Effector memory CD4-positive, alpha-beta T cell (primary cell): Measurements from ENCODE around the gene CDH12.
"Not testable (repeated sequence)": the region's sequence is repeated elsewhere in the genome, so short reads cannot be mapped to it uniquely, and the experiment has no call there.

ENCODE experiments used
- DNase-seq, 3 donors: peaks; one replicate each; pipeline ENCODE4 v3.0.0-alpha.2; 2020
- H3K27ac ChIP-seq: 2 replicates; pipeline ENCODE4 v1.7.0; 2013; ENCODE audit warnings: mild to moderate bottlenecking, low read length, moderate library complexity; ENCODE audit not compliant: insufficient read depth, poor library complexity, severe bottlenecking
- H3K27me3 ChIP-seq: replicated peaks from 2 replicates; pipeline ENCODE4 v1.7.0; 2013; ENCODE audit warnings: mild to moderate bottlenecking, low read length; ENCODE audit not compliant: insufficient read depth, control insufficient read depth, poor library complexity, severe bottlenecking
- H3K36me3 ChIP-seq: 2 replicates; pipeline ENCODE4 v1.7.0; 2013; ENCODE audit warnings: mild to moderate bottlenecking, low read length, moderate library complexity; ENCODE audit not compliant: control insufficient read depth, insufficient read depth
- H3K4me1 ChIP-seq: 2 replicates; pipeline ENCODE4 v1.7.0; 2013; ENCODE audit warnings: low read length, mild to moderate bottlenecking; ENCODE audit not compliant: control insufficient read depth, insufficient read depth, poor library complexity, severe bottlenecking
- H3K4me3 ChIP-seq: 2 replicates; pipeline ENCODE4 v1.7.0; 2013; ENCODE audit warnings: low read length, low read depth, mild to moderate bottlenecking; ENCODE audit not compliant: insufficient read depth, poor library complexity, severe bottlenecking
- H3K9me3 ChIP-seq: 2 replicates; pipeline ENCODE4 v1.7.0; 2013; ENCODE audit warnings: mild to moderate bottlenecking, low read length, moderate library complexity; ENCODE audit not compliant: control insufficient read depth
- total RNA-seq, 3 donors: gene quantifications; one replicate each; lab custom pipeline; 2026; lab: John Stamatoyannopoulos, UW

The CDH12 gene
- 0 reads per million in 3 donors for total RNA-seq

DNA sequence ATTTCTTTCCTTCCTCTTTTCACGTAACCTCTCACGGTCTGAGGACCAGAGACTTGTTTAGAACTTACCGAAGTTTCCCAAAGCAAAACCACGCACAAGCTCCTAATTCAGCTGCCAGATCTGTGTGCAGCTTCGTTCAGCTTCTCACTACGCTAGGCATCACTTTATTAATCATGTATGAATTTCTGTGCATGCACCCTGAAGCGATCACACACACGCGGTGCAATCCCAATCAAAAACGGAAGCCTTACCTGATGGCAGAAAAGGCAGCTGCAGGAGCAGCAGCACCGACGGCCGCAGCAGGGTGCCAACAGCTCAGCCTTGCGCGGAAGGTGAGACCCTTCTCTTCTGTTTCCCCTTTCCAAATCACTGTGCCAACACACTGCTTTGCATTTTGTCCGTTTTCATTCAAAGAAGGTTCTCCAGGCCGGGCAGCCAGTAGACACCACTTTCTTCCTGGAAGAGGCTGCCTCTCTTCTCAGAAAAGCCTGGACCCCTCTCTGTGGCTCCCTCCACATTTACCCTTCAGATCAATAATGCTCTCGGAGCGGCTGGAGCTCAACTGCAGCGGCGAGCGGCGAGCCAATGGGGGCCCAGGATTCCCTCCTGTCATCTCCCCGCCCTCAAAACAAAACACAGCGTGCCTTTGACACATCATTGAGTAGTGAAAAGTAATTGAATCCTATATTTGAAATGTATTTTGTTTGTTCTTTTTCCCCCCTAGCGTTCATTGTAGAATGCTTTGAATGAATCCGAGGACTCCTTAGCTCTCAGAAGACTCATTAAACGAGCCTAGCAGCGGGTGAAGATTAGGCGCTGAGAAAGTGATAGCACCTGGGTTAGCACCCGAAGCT lies at the start of gene CDH12:
TSS of gene CDH12 (minus strand) at position 538 of the 854 bp plus-strand sequence.
- no peaks in the 10 kb centered on the region for H3K36me3 ChIP-seq
- no peaks in the 10 kb centered on the region for H3K4me1 ChIP-seq
- H3K27ac ChIP-seq, result no peak within 1 kb of the TSS
- H3K4me3 ChIP-seq, result no peak within 1 kb of the TSS
- DNase-seq, result no peak
- no peaks in the 10 kb centered on the region for H3K9me3 ChIP-seq
- no peaks in the 10 kb centered on the region for H3K27me3 ChIP-seq

DNA sequence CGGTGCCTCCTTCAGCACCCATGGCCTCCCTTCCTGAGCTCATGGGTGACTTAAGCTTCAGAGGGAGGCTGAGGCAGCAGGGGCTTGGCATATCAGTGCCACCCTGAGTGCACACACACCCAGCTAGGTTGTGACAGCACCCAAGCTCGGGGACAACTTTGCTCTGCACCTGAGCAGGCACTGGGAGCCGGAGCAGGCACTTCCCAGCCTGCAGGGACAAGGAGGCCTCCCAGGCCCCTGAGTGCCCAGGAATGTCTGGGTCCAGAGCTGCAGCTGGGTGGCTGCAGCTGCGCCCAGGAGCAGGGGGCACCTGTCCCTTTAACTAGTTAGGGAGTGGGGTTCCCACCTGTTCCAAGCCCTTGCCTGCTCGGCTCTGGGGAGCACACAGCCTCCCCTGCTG lies 48.7 kb upstream of the CDH12 start:
- H3K9me3 ChIP-seq, result no peaks in the 10 kb centered on the region
- no peak overlapping the region for H3K27ac ChIP-seq
- H3K36me3 ChIP-seq, result no peaks in the 10 kb centered on the region
- H3K4me3 ChIP-seq, result no peak overlapping the region
- no peaks in the 10 kb centered on the region for H3K4me1 ChIP-seq
- no peaks in the 10 kb centered on the region for H3K27me3 ChIP-seq
- DNase-seq, result no peak

DNA sequence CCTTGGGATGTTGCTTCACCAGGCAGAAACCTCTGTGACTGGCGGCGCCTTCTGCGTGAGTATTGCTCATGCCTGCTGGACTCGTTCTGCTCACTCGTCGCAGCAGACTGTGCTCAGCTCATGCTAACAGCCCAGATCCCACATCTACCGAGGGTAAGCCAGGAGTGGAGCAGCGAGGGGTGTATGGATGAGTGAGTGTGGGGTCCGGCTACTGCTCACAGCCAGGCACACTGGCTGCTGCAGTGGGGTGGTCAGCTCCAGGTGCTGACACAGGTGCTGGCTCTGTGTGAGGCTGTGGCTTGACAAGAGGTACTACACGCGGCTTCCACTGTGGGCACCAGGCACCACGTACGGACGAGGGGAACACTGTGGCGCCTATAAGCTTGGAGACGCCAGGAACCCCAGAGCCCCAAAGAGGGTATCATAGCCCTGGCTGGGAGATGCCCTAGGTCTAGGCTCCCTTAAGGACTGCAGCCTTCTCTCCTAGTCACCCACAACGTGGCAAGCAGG lies 47.7 kb upstream of the CDH12 start:
- Histone ChIP-seq H3K9me3 (no peaks in the 10 kb centered on the region), H3K27me3 (no peaks in the 10 kb centered on the region), H3K36me3 (no peaks in the 10 kb centered on the region), H3K4me1 (no peaks in the 10 kb centered on the region), H3K27ac (no peak overlapping the region), H3K4me3 (no peak overlapping the region)
- no peak for DNase-seq

DNA sequence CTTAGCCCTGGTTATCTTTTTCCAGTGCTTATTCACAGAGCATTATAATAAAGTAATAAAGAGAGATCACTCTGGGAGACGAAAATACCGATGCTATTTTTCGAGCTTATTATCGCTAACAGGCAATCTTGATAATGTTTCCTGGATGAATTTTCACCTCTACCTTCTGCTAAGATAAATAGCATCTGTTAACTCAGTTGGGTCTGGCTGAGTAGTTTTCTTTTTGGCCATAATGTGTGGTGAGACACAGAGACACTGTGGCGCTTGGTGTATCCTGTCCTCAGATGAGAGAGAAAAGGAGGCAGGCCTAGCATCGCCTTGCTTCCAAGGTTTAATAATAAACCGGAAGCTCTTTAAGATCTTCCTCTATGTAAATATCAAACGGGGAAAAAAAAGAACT lies 46.2 kb upstream of the CDH12 start:
- no peak overlapping the region for H3K27ac ChIP-seq
- H3K4me3 ChIP-seq, result no peak overlapping the region
- H3K36me3 ChIP-seq, result no peaks in the 10 kb centered on the region
- H3K9me3 ChIP-seq, result no peaks in the 10 kb centered on the region
- no peaks in the 10 kb centered on the region for H3K4me1 ChIP-seq
- no peak for DNase-seq
- H3K27me3 ChIP-seq, result no peaks in the 10 kb centered on the region

DNA sequence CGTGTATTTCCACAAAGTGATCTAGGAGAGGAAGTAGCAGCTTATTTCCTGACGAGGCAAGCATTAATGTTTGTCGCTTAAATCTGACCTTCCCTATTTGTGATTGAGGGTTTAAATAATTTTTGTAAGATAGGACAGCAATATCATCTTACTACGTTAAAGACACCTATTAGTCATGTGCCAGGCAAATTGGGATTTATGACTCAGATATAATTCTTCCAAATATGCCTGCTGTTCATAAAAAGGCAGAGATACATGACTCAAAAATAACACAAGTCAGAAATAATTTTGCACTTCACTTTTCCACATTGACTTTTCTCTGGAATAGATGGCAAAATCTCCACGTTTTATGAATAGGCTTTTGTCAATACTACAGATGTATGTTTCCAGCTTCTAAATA lies 43.0 kb upstream of the CDH12 start:
- no peak for DNase-seq
- Histone ChIP-seq H3K27ac (no peak overlapping the region), H3K36me3 (no peaks in the 10 kb centered on the region), H3K27me3 (no peaks in the 10 kb centered on the region), H3K4me3 (no peak overlapping the region), H3K4me1 (no peaks in the 10 kb centered on the region), H3K9me3 (no peaks in the 10 kb centered on the region)

DNA sequence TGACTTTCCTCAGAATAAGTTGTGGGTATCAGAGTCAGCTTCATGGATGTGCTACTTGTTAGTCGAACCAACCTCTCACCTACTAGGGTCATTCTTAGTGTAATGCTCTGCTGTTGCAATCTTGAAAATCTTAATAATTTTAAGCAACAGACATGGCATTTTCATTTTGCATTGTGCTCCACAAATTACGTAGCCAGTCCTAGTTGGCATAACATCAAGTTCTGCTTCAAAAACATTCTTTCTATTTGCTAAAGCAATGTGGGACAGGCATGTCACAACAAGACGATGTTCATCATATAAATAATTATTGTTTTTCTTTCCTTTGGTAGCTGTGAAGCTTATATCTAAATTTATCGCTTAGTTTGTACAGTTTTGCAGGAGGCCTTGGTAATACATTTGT lies 39.3 kb upstream of the CDH12 start:
- Histone ChIP-seq H3K4me3 (no peak overlapping the region), H3K4me1 (no peaks in the 10 kb centered on the region), H3K27me3 (no peaks in the 10 kb centered on the region), H3K27ac (no peak overlapping the region), H3K36me3 (no peaks in the 10 kb centered on the region), H3K9me3 (no peaks in the 10 kb centered on the region)
- DNase-seq, result no peak

DNA sequence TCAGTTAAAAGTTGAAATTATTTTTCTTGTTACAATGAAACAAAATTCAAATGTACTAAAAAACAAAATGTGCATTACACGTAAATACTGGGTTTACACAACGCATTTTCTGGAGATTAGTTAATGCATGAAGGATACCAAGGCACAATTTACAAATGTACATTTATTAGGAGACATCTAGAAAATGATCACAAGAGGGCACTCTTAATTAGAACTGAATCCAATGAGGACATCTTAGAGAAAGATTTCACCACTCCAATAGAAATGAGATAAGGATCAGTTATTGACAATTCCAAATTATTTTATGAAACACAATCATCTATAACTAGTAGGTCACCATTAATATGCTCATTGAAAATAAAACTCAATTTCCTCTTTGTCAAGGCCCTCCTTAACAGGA lies 36.6 kb upstream of the CDH12 start:
- Histone ChIP-seq H3K36me3 (no peaks in the 10 kb centered on the region), H3K9me3 (no peaks in the 10 kb centered on the region), H3K4me3 (no peak overlapping the region), H3K27ac (no peak overlapping the region), H3K4me1 (no peaks in the 10 kb centered on the region), H3K27me3 (no peaks in the 10 kb centered on the region)
- DNase-seq, result no peak

DNA sequence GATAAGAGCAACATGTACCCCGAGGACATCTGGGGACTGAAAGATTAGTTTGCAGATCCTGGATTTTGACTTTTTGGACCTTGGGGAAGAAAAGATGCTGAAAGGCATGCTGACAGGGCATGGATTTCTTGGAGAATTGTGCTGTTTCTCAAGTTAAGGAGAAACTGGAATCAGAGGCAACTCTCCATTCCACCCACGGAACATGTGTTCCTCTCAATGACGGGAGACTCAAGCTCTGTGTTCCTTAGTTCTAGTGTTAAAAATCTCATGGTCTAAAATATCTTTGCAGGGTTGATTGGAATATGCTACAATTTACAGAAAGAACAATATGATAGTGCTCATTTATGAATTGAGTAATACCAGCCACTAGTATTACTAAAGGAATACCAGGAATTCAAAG lies 34.4 kb upstream of the CDH12 start:
- H3K4me3 ChIP-seq, result no peak overlapping the region
- H3K27ac ChIP-seq, result no peak overlapping the region
- H3K36me3 ChIP-seq, result no peaks in the 10 kb centered on the region
- no peaks in the 10 kb centered on the region for H3K27me3 ChIP-seq
- no peaks in the 10 kb centered on the region for H3K4me1 ChIP-seq
- no peak for DNase-seq
- no peaks in the 10 kb centered on the region for H3K9me3 ChIP-seq

DNA sequence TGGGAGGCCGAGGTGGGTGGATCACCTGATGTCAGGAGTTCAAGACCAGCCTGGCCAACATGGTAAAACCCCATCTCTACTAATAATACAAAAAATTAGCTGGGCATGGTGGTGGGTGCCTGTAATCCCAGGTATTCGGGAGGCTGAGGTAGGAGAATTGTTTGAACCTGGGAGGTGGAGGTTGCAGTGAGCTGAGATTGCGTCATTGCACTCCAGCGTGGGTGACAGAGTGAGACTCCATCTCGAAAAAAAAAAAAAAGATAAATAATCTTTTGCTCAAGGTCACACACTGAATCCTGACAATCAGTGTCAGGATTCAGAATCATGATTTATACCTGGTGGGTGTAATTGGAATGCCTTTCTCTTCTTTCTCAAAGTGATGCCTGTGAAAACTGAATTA lies 5.8 kb upstream of the CDH12 start:
- H3K27ac ChIP-seq, DNase-seq, H3K36me3 ChIP-seq, H3K27me3 ChIP-seq, H3K9me3 ChIP-seq, H3K4me3 ChIP-seq, H3K4me1 ChIP-seq: not testable (repeated sequence)

DNA sequence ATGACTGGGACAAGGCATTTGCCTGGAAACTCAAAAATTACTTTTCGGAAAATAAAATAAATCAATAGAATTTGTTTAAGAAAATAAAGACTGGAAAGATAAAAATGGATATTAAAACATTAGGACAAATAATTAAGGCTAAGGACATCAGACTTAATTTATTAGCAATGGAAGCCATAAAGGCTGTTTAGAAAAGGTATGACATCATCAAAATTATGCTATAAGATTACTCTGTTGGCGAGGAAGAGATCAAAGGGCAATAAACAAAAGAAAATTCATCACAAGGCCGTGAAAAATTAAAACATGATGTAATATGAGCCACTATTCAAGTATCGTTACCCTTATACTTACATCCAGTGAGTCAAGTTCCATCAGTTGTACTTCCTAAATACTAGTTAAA lies 2.7 kb upstream of the CDH12 start:
- Histone ChIP-seq H3K9me3 (no peaks in the 10 kb centered on the region), H3K27ac (no peak overlapping the region)

More for the DNA sequence above, 2.7 kb upstream of the CDH12 start:
- no peaks in the 10 kb centered on the region for H3K4me1 ChIP-seq
- H3K27me3 ChIP-seq, result no peaks in the 10 kb centered on the region
- no peak for DNase-seq
- H3K4me3 ChIP-seq, result no peak overlapping the region
- H3K36me3 ChIP-seq, result no peaks in the 10 kb centered on the region
